ACC112 (cell line): ENCODE data around the gene CAPN9.

ENCODE experiments used
- H2AFZ ChIP-seq: fragments of 200-600 bp; sonication (generic); one replicate; pipeline ENCODE4 v1.6.0; 2017; ENCODE audit warnings: antibody characterized with exemption, low read length; ENCODE audit not compliant: unreplicated experiment
- H3K27ac ChIP-seq: fragments of 200-600 bp; sonication (generic); 2 replicates; pipeline ENCODE4 v1.5.1; 2014; ENCODE audit warnings: low read depth, mild to moderate bottlenecking, antibody characterized with exemption, low read length, moderate library complexity
- H3K27me3 ChIP-seq: fragments of 200-600 bp; sonication (generic); 2 replicates; pipeline ENCODE4 v1.6.1; 2014; ENCODE audit warnings: mild to moderate bottlenecking, antibody characterized with exemption, low read length, moderate library complexity, mixed read lengths; ENCODE audit not compliant: insufficient read depth
- H3K36me3 ChIP-seq: fragments of 200-600 bp; sonication (generic); 2 replicates; pipeline ENCODE4 v1.6.1; 2016; ENCODE audit warnings: mild to moderate bottlenecking, antibody characterized with exemption, low read length, moderate library complexity, mixed read lengths; ENCODE audit not compliant: insufficient read depth
- H3K4me1 ChIP-seq: fragments of 200-600 bp; sonication (generic); one replicate; pipeline ENCODE4 v1.6.1; 2016; ENCODE audit warnings: low read length, mixed read lengths; ENCODE audit not compliant: insufficient read depth, unreplicated experiment, control insufficient read depth
- H3K4me3 ChIP-seq: fragments of 200-600 bp; sonication (generic); 2 replicates; pipeline ENCODE4 v1.5.1; 2014; ENCODE audit warnings: mild to moderate bottlenecking, low read depth, low read length
- H3K79me2 ChIP-seq: fragments of 200-600 bp; sonication (generic); one replicate; pipeline ENCODE4 v1.6.0; 2016; ENCODE audit warnings: low read length; ENCODE audit not compliant: control insufficient read depth, unreplicated experiment, insufficient read depth

Gene CAPN9

DNA sequence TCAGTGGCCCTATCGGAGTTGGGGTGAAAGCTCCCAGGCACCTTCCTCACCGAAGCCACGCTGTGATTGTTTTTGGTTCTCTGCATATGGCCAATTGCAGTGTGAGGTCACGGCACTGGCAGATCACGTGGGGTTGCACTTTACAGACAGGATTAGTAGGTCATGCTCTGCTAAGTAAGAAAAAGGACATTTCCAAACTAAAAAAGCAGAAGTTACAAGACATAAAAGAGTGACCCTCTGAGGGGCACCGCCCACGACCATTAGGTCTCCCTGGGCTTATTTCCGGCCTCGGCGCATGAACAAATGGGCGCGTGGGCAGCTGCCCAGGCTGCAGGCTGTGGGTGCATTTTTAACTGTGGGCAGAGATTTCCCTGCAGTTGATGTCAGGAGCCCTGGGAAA, 2.0 kb downstream of the CAPN9 start:
- H3K27me3 ChIP-seq = peaks cover 8% of the 10 kb centered on the region; the same call in 1 of the 2 replicates
- no peaks in the 10 kb centered on the region for H3K4me1 ChIP-seq
- no peak overlapping the region for H3K4me3 ChIP-seq
- H3K79me2 ChIP-seq = no peaks in the 10 kb centered on the region
- no peak overlapping the region for H3K27ac ChIP-seq
- no peak overlapping the region for H2AFZ ChIP-seq
- no peaks in the 10 kb centered on the region for H3K36me3 ChIP-seq

GRCh38 chr1:230749635-230750034, 2.4 kb downstream of the CAPN9 start:
- no peaks in the 10 kb centered on the region for H3K36me3 ChIP-seq
- no peak overlapping the region for H3K27ac ChIP-seq
- H3K4me1 ChIP-seq = no peaks in the 10 kb centered on the region
- no peak overlapping the region for H3K4me3 ChIP-seq
- no peaks in the 10 kb centered on the region for H3K79me2 ChIP-seq
- peaks cover 8% of the 10 kb centered on the region; the same call in 1 of the 2 replicates for H3K27me3 ChIP-seq
- no peak overlapping the region for H2AFZ ChIP-seq

- Histone ChIP-seq H3K79me2 (no peaks in the 10 kb centered on the region), H3K36me3 (no peaks in the 10 kb centered on the region), H3K4me3 (no peak overlapping the region), H3K27ac (no peak overlapping the region), H3K27me3 (peaks cover 3% of the 10 kb centered on the region; the same call in 1 of the 2 replicates), H3K4me1 (no peaks in the 10 kb centered on the region), H2AFZ (no peak overlapping the region)
These were observed 3.4 kb downstream of the CAPN9 start for GRCh38 chr1:230750576-230750975.

GRCh38 chr1:230750986-230751625, 3.9 kb downstream of the CAPN9 start:
- no peak overlapping the region for H3K4me3 ChIP-seq
- no peaks in the 10 kb centered on the region for H3K4me1 ChIP-seq
- H2AFZ ChIP-seq = no peak overlapping the region
- H3K36me3 ChIP-seq = no peaks in the 10 kb centered on the region
- no peak overlapping the region for H3K27ac ChIP-seq
- peaks cover 3% of the 10 kb centered on the region; the same call in 1 of the 2 replicates for H3K27me3 ChIP-seq
- no peaks in the 10 kb centered on the region for H3K79me2 ChIP-seq

GRCh38 chr1:230752407-230752806, 5.2 kb downstream of the CAPN9 start:
- no peaks in the 10 kb centered on the region for H3K79me2 ChIP-seq
- no peak overlapping the region for H2AFZ ChIP-seq
- no peaks in the 10 kb centered on the region for H3K4me1 ChIP-seq
- H3K36me3 ChIP-seq = no peaks in the 10 kb centered on the region
- no peak overlapping the region for H3K4me3 ChIP-seq
- H3K27ac ChIP-seq = no peak overlapping the region
- H3K27me3 ChIP-seq = peaks cover 7% of the 10 kb centered on the region

DNA sequence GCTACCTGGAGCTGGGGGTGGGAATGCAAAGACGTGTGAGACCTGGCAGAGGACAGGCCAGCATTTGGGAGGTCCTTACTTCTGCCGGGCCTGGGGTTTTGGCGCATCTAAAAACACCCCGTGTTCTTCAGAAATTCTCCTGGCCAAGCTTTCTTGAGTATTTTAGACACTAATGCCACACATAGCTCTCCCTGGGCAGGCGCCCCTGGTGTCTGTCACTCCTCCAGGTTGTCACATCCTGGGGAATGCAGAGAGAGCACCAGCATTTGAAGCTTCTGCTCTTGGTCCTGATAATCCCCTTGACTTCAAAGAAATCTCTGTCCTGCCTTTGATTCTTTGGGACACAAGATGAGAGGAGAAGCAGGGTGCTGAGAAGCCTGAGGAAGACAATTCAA, 6.0 kb downstream of the CAPN9 start:
- H3K79me2 ChIP-seq = no peaks in the 10 kb centered on the region
- H3K36me3 ChIP-seq = no peaks in the 10 kb centered on the region
- H3K4me3 ChIP-seq = no peak overlapping the region
- H3K27ac ChIP-seq = no peak overlapping the region
- no peak overlapping the region for H2AFZ ChIP-seq
- H3K4me1 ChIP-seq = no peaks in the 10 kb centered on the region
- peaks cover 12% of the 10 kb centered on the region for H3K27me3 ChIP-seq

GRCh38 chr1:230753586-230754251, 6.5 kb downstream of the CAPN9 start:
- peaks cover 17% of the 10 kb centered on the region for H3K27me3 ChIP-seq
- H3K79me2 ChIP-seq = no peaks in the 10 kb centered on the region
- no peaks in the 10 kb centered on the region for H3K4me1 ChIP-seq
- H3K4me3 ChIP-seq = no peak overlapping the region
- H3K27ac ChIP-seq = no peak overlapping the region
- no peaks in the 10 kb centered on the region for H3K36me3 ChIP-seq
- H2AFZ ChIP-seq = no peak overlapping the region

- Histone ChIP-seq H2AFZ (no peak overlapping the region), H3K4me1 (no peaks in the 10 kb centered on the region), H3K4me3 (no peak overlapping the region), H3K27me3 (peaks cover 28% of the 10 kb centered on the region), H3K79me2 (no peaks in the 10 kb centered on the region), H3K27ac (no peak overlapping the region), H3K36me3 (no peaks in the 10 kb centered on the region)
These were observed 7.6 kb downstream of the CAPN9 start for GRCh38 chr1:230754796-230755195.

DNA sequence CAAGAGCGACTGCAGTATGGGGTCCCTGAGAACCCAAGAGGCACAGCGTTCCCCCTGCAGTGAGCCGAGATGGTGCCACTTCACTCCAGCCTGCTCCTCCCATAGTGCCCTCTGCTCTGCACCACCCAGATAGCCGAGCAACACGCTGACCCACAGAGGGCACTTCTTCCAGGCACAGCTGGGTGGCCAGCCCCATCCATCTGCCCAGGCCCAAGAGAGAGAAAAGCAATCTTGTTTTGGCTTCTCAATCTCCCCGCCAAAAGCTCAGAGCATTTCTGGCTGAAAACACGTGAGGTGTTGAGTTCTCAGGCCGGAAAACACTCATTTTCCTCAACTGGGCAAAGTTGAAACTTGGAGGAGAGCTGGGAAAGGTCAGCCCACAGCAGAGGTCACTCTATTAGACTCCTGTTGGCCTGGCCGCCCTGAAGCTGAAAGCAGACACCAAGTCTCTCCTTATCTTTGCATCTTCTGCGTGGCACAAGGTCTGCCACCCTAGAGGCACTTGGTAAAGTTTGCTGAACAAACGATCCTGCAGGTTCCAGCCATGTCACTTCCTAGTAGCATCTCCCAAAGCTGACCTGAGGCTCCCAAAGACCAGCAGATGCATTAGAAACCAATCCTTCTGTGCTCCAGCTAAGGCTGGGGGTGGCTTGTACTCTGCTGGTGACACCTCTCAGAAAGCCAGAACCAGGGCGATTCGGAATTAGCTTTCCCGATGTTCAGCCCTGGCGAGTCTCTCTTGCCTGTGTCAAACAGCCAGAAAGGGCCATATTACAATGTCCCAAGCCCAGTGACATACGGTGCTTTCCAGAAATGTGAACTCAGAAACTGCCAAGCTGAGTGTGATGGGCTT, 10.9 kb downstream of the CAPN9 start:
- Histone ChIP-seq H3K27ac (no peak overlapping the region), H3K27me3 (peaks cover 51% of the 10 kb centered on the region)

GRCh38 chr1:230758709-230759368, 11.7 kb downstream of the CAPN9 start:
- H2AFZ ChIP-seq = no peak overlapping the region
- H3K27ac ChIP-seq = no peak overlapping the region
- H3K27me3 ChIP-seq = peaks cover 54% of the 10 kb centered on the region

More for the DNA sequence above, 10.9 kb downstream of the CAPN9 start:
- Histone ChIP-seq H3K79me2 (no peaks in the 10 kb centered on the region), H3K36me3 (no peaks in the 10 kb centered on the region), H3K4me3 (no peak overlapping the region), H3K4me1 (no peaks in the 10 kb centered on the region), H2AFZ (no peak overlapping the region)

More at GRCh38 chr1:230758709-230759368, 11.7 kb downstream of the CAPN9 start:
- H3K4me1 ChIP-seq = no peaks in the 10 kb centered on the region
- H3K79me2 ChIP-seq = no peaks in the 10 kb centered on the region
- H3K4me3 ChIP-seq = no peak overlapping the region
- no peaks in the 10 kb centered on the region for H3K36me3 ChIP-seq
